Measurements from ENCODE around the gene CLVS2. TPM values are rescaled to one million over a fixed set of nuclear protein-coding genes. Genes with fewer than 3 reads are reported as not detected.

Gene CLVS2
- 0.05 to 0.13 TPM (median 0.11 TPM) in 4 of 5 replicates, not detected in the other for total RNA-seq (2022; extraction: Qiagen RNA extraction; ENCODE audit: low read depth)

GRCh38 chr6:122995921-122996793, at the start of gene CLVS2:
Gene CLVS2, plus strand, starts transcription at chr6:122996235. Its CDS starts 1,543 bp downstream, at chr6:122997778.

Other genes starting within 250 kb of the CLVS2 start
- gene FABP7, start 216.5 kb upstream of the CLVS2 start, total RNA-seq (2022; extraction: Qiagen RNA extraction; ENCODE audit: low read depth) = not detected in 5 replicates
- 2.1 to 3.2 TPM (median 3.0 TPM) in 5 replicates for gene SMPDL3A, start 207.0 kb upstream of the CLVS2 start, total RNA-seq (2022; extraction: Qiagen RNA extraction; ENCODE audit: low read depth)

Data from A549 treated with RU486 at 1 μM for 4 hours (cell line).